GM18909 (cell line): ENCODE results near the gene RIC3.
"Not testable (repeated sequence)": the region's sequence is repeated elsewhere in the genome, so short reads cannot be mapped to it uniquely, and the experiment has no call there.

Source experiments
- ATAC-seq: cut with Tn5 transposase; IDR thresholded peaks from one replicate; pipeline ENCODE4 v1.9.1; 2021; ENCODE audit warnings: mild to moderate bottlenecking; ENCODE audit not compliant: unreplicated experiment, poor library complexity

Gene RIC3

GRCh38 chr11:8192016-8192895, 23.4 kb upstream of the RIC3 start:
- no peak for ATAC-seq

- no peak for ATAC-seq
Measured at GRCh38 chr11:8190431-8190830, 21.6 kb upstream of the RIC3 start.

- ATAC-seq, result no peak
Measured at GRCh38 chr11:8186429-8186828, 17.6 kb upstream of the RIC3 start.

GRCh38 chr11:8183111-8183510, 14.3 kb upstream of the RIC3 start:
- no peak for ATAC-seq

GRCh38 chr11:8180469-8180868, 11.6 kb upstream of the RIC3 start:
- no peak for ATAC-seq

- ATAC-seq, result no peak
Measured at GRCh38 chr11:8178297-8178696, 9.5 kb upstream of the RIC3 start.

GRCh38 chr11:8177136-8177535, 8.3 kb upstream of the RIC3 start:
- ATAC-seq, result no peak

- no peak for ATAC-seq
Measured at GRCh38 chr11:8167796-8168195, 1.0 kb downstream of the RIC3 start.

- no peak for ATAC-seq
Measured at GRCh38 chr11:8164746-8165145, 4.1 kb downstream of the RIC3 start.

GRCh38 chr11:8161627-8162304, 7.1 kb downstream of the RIC3 start:
- not testable (repeated sequence) for ATAC-seq

GRCh38 chr11:8156877-8157276, 11.9 kb downstream of the RIC3 start:
- no peak for ATAC-seq

- ATAC-seq, result no peak
Measured at GRCh38 chr11:8149726-8150125, 19.1 kb downstream of the RIC3 start.

- no peak for ATAC-seq
Measured at GRCh38 chr11:8138526-8138925, 30.3 kb downstream of the RIC3 start.

GRCh38 chr11:8127447-8127846, 41.4 kb downstream of the RIC3 start:
- no peak for ATAC-seq

- no peak for ATAC-seq
Measured at GRCh38 chr11:8126649-8127289, 42.1 kb downstream of the RIC3 start.

- no peak for ATAC-seq
Measured at GRCh38 chr11:8122173-8122764, 46.6 kb downstream of the RIC3 start.

- ATAC-seq, result no peak
Measured at GRCh38 chr11:8111636-8112035, 57.2 kb downstream of the RIC3 start.

- no peak for ATAC-seq
Measured at GRCh38 chr11:8110396-8110795, 58.4 kb downstream of the RIC3 start.

GRCh38 chr11:8109675-8110074, 59.1 kb downstream of the RIC3 start:
- no peak for ATAC-seq

- no peak for ATAC-seq
Measured at GRCh38 chr11:8108421-8108820, 60.4 kb downstream of the RIC3 start.

- no peak for ATAC-seq
Measured at GRCh38 chr11:8107642-8108041, 61.2 kb downstream of the RIC3 start.
